SK-N-SH treated with all-trans-retinoic acid at 6 μM for 48 hours (cell line): Measurements from ENCODE around the gene LAMA1.

Experiments used
- ARNTL ChIP-seq: fragments of 450-650 bp; formaldehyde crosslinking; IDR thresholded peaks from 2 replicates; pipeline ENCODE4 v1.5.0; 2020; ENCODE audit warnings: low read depth, mild to moderate bottlenecking, moderate library complexity, borderline replicate concordance
- TOX ChIP-seq: fragments of 250-450 bp; sonication (Bioruptor Pico); IDR thresholded peaks from 2 replicates; pipeline ENCODE4 v1.8.0; 2021; ENCODE audit warnings: mild to moderate bottlenecking, moderate library complexity, borderline replicate concordance
- TSHZ2 ChIP-seq: fragments of 250-450 bp; sonication (Bioruptor Pico); IDR thresholded peaks from 2 replicates; pipeline ENCODE4 v1.5.0; 2020; ENCODE audit warnings: mild to moderate bottlenecking, moderate library complexity
- ZC3H10 ChIP-seq: fragments of 250-450 bp; sonication (Bioruptor Pico); IDR thresholded peaks from 2 replicates; pipeline ENCODE4 v1.5.1; 2021; ENCODE audit warnings: mild to moderate bottlenecking, moderate library complexity
- ZFP3 ChIP-seq: fragments of 250-450 bp; sonication (Bioruptor Pico); IDR thresholded peaks from 2 replicates; pipeline ENCODE4 v1.5.0; 2020; ENCODE audit warnings: mild to moderate bottlenecking, moderate library complexity
- ZNF565 ChIP-seq: fragments of 450-650 bp; formaldehyde crosslinking; conservative IDR thresholded peaks from 2 replicates; pipeline ENCODE4 v1.5.0; 2020; ENCODE audit warnings: low read depth, mild to moderate bottlenecking, moderate library complexity

GRCh38 chr18:7034924-7035323 is 82.7 kb downstream of the LAMA1 start:
- TF ChIP-seq ZFP3 (no peak), TSHZ2 (CRISPR knock-in tag) (no peak), ZNF565 (no peak), ARNTL (no peak), TOX (CRISPR knock-in tag) (no peak), ZC3H10 (CRISPR knock-in tag) (no peak)
